Measurements from ENCODE around the gene FLVCR2.

The FLVCR2 gene

DNA sequence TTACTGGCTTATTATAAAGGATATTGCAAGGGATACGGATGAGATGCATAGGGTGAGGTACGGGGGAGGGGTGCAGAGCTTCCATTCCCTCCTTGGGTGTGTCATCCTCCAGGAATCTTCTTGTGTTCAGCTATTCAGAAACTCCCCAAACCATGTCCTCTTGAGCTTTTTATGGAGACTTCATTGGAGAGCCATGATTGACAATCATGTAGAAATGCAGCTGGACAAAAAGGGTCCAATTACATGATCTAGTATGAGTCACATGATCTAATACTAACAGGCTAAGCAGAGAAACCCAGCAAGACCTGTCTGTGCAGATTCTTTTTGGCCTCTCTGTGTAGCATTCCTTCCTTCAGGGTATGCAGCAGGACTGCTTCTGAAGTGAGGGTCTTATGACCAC lies 23.9 kb upstream of the FLVCR2 start:
- DNase-seq (ENCODE audit: low read depth in 2 of 2), result no peak

DNA sequence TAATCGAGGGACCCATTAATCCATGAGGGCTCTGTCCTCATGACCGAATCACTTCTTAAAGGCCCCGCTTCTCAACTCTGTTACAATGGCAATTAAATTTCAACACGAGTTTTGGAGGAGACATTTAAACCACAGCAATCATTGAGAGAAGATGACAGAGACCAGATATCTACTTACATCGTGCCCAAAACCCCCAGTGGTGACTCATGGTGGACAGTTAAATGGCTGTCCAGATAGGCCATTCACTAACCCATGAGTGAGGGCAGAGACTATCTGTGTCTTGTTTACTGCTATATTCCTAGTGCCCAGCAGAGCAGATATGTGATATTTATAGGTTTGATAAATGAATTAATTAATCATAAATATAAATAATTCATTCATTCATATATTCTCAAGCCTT lies 20.0 kb upstream of the FLVCR2 start:
- DNase-seq (ENCODE audit: low read depth in 2 of 2), result no peak

DNA sequence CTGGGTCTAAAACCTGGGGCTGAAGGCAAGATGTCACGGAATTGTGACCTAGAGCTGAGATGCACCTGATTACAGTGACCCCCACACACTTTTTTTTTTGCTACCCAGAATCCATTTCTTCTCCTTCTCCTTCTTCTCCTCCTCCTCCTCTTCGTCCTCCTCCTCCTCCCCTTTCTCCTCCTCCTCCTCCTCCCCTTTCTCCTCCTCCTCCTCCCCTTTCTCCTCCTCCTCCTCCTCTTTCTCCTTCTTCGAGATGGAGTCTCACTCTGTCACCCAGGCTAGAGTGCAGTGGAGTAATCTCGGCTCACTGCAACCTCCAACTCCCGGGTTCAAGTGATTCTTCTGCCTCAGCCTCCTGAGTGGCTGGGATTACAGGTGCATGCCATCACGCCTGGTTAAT lies 19.4 kb upstream of the FLVCR2 start:
- DNase-seq (ENCODE audit: low read depth in 2 of 2), result no peak

DNA sequence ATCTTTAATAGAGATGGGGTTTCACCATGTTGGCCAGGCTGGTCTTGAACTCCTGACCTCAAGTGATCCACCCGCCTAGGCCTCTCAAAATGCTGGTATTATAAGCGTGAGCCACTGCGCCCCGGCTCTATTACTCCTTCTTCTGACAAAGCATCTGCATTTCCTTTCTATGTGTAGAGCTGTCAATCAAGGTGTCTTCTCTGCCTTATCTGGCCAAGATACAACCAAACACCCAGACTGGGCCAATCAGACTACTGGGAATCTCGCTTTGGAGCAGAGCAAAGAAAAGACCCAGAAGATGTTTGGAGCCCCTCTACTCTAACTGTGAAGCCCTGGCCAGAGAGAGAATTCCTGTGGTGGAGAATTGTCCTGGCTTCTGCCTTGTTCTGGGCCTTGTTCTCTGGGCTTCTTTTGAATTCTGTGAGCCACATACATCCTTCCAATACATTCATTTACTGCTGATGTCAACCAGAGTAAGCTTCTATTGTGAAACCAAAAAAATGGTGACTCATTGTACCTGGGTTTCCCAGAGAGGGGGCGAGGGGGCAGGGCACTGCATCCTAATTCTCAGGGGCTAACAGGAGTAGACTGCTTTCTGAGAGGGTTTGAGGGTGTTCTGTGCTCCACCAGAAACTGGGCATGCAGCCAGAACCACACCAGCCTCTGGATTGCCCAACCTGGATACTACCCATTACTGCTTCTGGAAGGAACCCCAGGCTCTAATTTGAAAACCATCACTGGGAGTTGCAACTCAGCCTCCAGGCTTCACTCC lies 18.8 kb upstream of the FLVCR2 start:
- DNase-seq (ENCODE audit: low read depth in 2 of 2), result peak; percentile 32 to 63

DNA sequence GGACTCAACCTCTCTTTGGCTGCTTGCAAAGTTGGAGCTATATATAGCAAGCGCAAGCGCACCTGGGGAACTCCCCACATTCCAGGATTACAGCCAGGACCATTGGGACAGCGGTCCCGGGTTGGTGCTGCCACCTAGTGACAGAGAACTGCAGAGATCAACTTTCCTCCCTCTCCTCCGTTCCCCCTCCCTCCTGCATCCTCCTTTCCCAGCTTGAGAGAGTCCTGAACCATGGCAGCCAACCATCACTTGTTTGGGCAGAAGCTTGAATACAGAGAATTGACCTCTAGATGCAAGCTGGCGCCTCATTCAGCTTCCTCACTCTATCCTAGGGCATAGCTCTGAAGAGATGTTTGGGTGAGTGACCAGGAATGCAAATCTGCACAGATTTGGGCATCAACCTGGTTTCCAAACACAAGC lies 17.4 kb upstream of the FLVCR2 start:
- DNase-seq (ENCODE audit: low read depth in 2 of 2), result peak in 1 of 2 donors; percentile 42

DNA sequence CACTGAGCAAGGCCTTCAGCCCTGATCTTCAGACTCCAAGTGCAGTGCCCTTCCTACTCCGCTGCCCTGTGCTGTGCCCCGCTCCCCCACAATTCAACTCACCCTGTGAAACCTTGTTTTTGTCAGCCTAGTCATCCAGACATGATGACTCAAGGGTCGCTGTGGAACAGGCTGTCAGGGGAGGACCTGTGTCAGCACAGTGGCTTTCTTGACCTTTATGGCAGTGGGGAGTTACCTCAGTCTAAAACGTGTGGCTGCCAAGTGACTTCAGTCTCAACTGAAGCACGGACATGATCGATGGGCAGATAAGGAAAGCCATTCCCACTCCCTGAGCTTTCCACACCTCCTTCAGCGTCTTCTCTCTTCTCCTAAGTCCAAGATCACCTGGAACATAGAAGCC lies 16.3 kb upstream of the FLVCR2 start:
- peak; percentile 43 to 49 for DNase-seq (ENCODE audit: low read depth in 2 of 2)

DNA sequence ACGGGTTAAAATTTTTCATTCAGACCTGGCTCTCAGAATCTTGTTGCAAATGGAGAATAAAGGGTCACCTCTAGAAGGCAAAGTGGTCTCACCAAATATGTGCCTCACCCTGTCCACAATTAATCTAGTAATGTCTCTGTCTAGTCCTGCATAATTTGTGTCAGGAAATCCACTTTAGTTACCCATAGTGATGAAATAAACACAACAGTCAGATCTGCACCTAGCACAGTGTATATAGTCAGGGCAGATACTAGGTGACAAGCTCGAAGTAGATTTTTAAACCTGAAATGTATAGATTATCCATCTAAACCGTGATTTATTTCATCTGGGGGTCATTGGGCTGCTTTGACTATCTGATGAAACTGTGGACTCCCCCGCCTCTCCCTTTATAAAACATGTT lies 15.9 kb upstream of the FLVCR2 start:
- no peak for DNase-seq (ENCODE audit: low read depth in 2 of 2)

DNA sequence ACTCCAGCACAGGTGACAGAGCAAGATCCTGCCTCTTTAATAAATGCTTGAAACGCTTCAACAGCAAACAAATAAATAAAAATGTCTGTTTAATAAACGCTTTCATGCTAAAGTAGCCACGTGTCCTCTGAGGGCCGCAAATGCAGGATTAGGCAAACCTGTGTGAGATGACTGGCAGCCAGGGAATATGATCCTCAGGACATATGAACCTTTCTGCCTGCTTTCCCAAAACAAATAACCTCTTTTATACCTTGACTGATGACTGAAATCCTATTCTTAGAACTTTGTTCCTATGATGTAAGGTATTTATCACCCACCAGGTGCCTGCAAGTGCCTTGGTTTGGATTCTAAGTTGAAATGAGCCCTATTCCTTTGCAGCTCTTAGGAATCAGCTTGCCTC lies 14.5 kb upstream of the FLVCR2 start:
- no peak for DNase-seq (ENCODE audit: low read depth in 2 of 2)

DNA sequence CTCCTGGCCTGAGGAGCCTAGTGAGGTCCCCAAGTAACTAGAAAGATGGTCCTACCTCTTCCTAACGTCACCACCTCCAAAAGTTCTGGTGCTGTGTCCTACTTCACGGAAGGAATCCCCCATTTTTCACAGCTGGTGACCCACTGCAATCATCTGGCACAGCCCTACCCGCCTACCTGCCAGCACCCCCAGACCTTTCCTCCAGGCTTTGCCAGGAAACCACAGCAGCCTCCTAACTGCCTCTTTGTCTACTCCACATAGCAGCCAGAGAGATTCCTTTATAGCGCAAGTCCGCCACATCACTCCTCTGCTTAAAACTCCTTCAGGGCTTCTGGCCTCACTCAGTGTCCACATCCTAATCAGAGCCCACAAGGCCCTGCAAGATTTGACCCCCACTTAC lies 13.4 kb upstream of the FLVCR2 start:
- DNase-seq (ENCODE audit: low read depth in 2 of 2), result no peak

DNA sequence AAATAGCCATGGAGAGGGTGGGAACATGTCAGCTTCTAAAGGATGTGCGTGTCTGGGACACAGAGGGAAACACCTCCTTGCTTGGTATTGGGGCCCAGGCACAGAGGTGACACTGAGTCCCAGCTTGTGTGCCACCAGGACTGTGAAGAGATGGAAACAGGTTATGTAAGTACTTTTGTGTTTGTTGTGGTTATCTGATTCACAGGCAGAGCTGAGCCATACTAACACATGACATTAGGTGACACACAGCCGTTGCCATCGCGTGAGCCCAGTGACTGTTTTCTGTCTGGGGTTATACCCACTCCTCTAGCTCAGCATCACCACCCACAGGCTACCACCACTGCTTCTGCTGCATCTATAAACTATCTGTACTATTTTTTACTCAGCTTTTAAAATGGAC lies 12.1 kb upstream of the FLVCR2 start:
- peak; percentile 65 to 66 for DNase-seq (ENCODE audit: low read depth in 2 of 2)

DNA sequence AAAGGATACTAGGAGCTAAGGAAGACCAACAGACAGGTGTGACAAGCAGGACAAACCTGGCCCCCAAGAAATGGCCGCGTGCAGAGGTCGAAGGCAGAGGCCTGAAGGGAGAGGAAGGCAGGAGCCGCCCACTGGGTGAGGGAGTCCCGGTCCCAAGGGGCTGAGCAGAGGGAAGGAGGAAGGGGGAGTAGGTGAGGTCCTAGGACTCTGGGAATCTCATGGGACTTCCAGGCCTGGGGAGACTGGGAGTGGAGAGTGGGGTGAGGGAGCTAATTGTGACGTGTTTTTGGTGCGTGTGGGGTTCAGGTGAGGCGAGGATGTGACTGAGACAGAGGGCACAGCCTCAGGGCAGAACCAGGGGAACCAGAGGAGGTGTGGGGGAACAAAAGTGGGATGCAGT lies 11.7 kb upstream of the FLVCR2 start:
- no peak for DNase-seq (ENCODE audit: low read depth in 2 of 2)

DNA sequence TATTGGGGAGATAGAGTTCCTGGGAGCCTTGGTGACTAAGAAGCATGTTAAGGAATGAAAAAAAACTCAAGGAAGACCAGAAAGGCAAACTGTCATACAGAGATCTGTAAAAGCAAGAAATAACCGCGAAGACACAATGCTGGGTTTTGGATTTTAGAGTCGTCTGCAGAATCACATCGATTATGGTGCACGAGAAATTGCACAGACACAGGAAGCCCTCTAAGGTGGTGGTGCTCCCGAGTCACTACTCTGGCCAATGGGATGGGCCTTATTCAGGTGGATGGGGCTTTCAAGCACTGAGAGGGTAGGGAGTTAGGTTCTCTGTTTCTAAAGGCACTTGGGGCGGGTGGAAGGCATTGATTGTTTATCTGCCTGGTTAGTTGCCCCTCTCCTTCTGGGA lies 10.3 kb upstream of the FLVCR2 start:
- DNase-seq (ENCODE audit: low read depth in 2 of 2), result no peak

DNA sequence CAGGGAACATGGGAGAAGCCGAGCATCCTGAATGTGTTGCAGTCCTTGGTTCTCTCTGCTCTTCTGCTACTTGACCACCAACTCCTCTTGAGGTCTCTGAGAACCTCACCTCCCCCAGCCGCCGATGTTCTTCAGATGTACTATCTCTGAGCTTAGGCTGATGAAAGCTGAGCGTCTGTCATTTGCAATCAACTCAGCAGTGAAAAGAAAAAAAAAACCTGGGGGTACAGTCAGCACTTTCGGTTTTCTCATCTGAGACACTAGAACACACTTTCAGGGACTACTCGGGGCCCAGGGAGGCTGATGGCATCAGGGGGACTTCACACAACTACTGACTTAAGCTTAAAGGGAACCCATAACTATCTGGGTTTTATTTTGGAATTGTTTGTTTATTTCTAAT lies 9.6 kb upstream of the FLVCR2 start:
- no peak for DNase-seq (ENCODE audit: low read depth in 2 of 2)

DNA sequence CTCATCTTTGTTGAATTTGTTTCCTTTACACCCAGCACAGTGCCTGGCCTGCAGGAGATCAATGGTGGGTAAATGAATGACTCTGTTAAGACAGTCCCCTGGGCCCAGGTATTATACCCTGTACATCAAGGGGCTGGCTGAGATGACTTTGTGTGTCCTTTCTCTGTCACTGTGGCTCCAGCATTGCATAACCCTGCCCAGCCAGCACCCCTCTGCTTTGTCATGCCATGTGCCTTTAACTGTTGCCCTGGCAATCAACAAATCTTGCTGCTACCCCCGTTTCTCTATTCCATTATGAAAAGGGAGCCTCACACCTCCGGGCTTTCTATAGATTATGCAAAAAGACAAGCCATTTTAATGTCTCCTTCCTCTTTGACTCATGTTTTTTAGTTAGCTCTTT lies 7.6 kb upstream of the FLVCR2 start:
- DNase-seq (ENCODE audit: low read depth in 2 of 2), result no peak

DNA sequence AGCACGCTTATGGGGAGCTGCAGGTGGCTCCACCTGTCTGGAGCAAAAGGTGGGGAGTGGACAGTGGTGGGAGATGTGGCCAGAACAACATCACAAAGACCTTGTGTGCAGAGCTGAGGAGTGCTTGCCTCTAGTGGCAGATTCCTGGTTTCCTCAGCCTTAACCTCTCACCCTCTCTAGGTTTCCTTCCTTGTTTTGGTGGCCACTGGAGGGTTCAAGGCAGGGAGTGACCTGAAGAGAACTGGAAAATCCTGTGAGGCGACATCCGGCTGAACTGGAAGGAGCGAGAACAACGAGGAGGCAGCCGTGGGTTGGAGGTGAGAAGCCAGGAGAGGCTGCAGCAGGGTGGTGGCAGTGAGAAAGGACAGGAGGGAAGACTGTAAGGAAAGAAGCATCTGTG lies 6.3 kb upstream of the FLVCR2 start:
- DNase-seq (ENCODE audit: low read depth in 2 of 2), result no peak

DNA sequence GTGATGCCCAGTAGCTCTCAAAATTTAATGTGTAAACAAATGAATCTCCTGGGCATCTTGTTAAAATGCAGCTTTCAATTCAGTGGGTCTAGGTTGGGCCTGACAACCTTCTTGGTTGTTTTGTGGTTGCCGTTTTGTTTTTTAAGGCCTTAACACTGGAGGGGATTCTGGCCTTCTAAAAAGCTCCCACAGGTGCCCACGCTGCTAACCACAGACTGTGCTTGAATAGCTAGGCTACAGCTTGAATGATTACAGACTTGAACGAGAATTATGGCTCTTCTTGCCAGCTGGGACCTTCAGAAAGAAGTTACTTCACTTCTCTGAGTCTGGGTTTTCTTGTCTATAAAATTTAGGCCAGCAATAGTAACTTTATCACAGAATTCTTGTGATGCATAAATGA lies 1.3 kb upstream of the FLVCR2 start:
- no peak for DNase-seq (ENCODE audit: low read depth in 2 of 2)

DNA sequence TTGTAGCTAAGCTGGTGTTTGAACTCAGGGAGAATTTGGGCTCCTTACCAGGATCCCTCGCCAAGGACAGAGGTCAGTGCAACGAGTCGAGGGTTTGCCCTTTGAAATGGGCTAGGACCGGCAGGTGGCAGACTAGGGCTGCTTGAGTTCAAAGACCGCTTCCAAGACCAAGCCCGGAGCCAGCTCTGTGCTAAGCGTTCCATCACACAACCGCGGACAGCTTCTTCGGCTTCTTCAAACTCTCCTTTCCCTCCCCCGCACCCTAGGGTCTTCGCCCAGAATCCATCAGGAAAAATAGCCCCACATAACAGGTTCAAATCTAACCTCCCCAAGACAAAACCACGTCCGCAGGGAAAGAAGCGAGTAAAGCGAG lies 705 bp upstream of the FLVCR2 start:
- DNase-seq (ENCODE audit: low read depth in 2 of 2), result peak; percentile 55 to 62

DNA sequence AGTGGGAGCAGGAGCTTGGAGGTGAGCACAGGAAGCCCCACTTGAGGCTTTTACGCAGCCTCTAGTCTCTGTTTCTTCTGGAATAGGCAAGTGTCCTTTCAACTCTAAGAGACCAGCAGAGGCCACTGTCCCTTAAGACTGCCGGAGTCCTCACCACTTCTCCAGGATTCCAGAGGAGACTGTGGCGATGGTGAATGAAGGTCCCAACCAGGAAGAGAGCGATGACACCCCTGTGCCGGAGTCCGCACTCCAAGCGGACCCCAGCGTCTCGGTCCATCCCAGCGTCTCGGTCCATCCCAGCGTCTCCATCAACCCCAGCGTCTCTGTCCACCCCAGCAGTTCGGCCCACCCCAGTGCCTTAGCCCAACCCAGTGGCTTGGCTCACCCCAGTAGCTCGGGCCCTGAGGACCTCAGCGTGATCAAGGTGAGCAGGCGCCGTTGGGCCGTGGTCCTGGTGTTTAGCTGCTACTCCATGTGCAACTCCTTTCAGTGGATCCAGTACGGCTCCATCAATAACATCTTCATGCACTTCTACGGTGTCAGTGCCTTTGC lies 442 bp downstream of the FLVCR2 start:
- no peak for DNase-seq (ENCODE audit: low read depth in 2 of 2)

DNA sequence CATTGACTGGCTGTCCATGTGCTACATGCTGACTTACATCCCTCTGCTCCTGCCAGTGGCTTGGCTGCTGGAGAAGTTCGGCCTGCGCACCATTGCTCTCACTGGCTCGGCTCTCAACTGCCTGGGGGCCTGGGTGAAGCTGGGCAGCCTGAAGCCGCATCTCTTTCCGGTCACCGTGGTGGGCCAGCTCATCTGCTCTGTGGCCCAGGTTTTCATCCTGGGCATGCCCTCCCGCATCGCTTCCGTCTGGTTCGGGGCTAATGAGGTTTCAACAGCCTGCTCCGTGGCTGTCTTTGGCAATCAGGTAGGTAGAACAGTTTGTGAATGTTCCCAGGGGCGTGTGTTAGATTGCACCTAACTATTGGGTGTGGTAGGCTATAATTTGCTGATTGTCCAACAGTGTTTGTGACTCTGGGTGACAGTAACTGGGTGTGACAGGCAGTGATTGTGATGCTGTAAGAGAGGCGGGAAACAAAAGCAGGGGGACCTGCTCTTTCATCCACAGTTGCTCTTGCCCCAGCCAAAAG lies 981 bp downstream of the FLVCR2 start:
- DNase-seq (ENCODE audit: low read depth in 2 of 2), result no peak

DNA sequence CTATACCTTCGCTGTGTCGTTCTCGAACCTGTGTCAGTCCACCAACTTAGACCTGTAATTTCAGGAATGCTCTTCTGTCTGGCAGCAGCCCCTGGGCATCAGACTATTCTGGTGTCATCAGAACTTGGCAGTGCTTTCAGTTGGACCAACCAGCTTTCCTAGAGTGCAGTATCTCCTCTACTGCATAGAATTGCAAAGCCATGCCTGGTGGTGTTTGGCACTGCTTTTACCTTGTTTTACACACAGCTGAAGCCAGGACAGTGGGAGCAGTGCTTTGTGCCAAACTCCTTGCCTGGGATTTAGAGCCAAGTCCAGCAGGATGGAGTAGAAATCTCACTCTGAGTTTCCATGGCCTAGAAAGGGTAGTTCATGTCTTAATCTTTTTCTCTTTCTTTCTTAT lies 1.5 kb downstream of the FLVCR2 start:
- no peak for DNase-seq (ENCODE audit: low read depth in 2 of 2)

DNA sequence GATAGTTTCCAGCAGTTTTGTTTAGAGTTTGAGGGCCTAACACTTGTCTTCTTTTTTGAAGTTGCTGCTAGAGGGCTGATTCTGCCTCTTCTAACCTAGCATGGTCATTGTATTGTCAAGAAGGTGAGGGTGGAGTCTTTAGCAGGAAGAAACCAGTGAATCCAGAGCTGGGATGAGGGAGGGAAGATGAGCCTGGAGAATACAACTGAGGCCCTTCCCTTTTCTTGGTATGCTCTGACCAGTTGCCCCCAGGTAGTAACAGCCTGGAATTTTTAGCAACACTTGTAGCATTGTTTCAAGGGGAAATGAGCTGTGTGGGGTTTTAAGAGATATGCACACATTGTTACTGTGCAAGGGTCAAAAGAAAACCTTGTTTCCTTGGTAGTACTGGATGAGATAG lies 9.0 kb downstream of the FLVCR2 start:
- no peak for DNase-seq (ENCODE audit: low read depth in 2 of 2)

DNA sequence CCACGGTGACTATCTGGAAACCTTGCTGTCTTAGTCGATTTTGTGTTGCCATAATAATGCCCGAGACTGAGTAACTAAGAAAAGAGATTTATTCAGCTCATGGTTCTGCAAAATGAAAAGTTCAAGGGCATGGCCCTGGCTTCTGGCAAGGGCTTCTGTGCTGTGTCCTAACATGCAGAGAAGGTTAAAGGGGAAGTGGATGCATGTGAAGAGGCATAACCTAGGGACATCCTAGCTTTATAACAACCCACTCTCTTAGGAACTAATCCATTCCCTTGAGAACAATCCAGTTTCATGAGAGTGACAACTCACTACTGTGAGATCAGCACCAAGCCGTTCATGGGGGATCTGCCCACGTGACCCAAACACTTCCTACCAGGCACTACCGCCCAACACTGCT lies 11.5 kb downstream of the FLVCR2 start:
- DNase-seq (ENCODE audit: low read depth in 2 of 2), result no peak

DNA sequence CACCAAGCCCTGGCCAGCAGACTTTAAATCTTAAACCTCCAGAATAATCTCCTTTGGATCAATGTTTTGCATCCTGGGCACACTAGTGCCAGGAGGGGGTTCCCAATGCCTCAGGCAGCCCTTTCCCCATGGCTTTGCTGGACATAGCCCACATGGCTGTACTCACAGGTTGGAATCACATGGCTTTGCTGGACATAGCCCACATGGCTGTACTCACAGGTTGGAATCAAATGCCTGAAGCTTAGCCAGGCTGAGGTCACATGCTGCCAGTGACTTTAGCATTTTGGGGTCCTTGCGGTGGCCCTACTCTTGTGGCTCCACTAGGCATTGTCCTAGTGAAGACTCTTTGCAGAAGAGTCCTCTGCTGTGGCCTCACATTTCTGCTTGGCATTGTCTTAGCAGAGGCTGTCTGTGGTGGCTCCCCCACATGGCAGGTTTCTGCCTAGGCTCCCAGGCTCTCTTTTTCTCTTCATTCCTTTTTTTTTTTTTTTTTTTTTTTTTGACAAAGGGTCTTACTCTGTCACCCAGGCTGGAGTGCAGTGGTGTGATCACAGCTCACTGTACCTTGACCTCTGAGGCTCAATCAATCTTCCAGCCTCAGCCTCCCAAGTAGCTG lies 13.0 kb downstream of the FLVCR2 start:
- DNase-seq (ENCODE audit: low read depth in 2 of 2), result no peak

Measured in stimulated activated CD4-positive, alpha-beta T cell treated with anti-CD3 and anti-CD28 coated beads, Interleukin-1b, Interleukin-23, amount 100 ng/mL, for 4 hours (primary cell).